Measurements from ENCODE around the gene PPP1R27.
A peak's percentile ranks its signal among the peaks of the same experiment; 100 is the strongest.

The PPP1R27 gene

GRCh38 chr17:81860756-81861568 lies 26.1 kb upstream of the PPP1R27 start:
- TF ChIP-seq CTCF (IDR thresholded peaks at IDR 0.05; ENCODE audit: low read depth, low read length) (no peak), EZH2phosphoT487 (IDR thresholded peaks at IDR 0.05; ENCODE audit: low read depth) (no peak)
- Histone ChIP-seq H3K36me3 (replicated peaks; ENCODE audit: low read depth, low read length) (peaks cover 42% of the 10 kb centered on the region), H3K9ac (ENCODE audit: low read length) (peak overlapping the region; percentile 82), H3K4me3 (ENCODE audit: low read length) (peak overlapping the region; percentile 91), H4K20me1 (ENCODE audit: insufficient read depth, low read length) (peaks cover 23% of the 10 kb centered on the region), H3K4me1 (ENCODE audit: low read length) (peaks cover 23% of the 10 kb centered on the region), H3K27ac (ENCODE audit: low read length) (peak overlapping the region; percentile 61), H3K79me2 (ENCODE audit: low read length) (peaks cover 78% of the 10 kb centered on the region), H3K4me2 (ENCODE audit: low read length) (peak overlapping the region; percentile 76), H3K27me3 (ENCODE audit: low read depth, low read length) (no peaks in the 10 kb centered on the region), H3K9me3 (ENCODE audit: insufficient read depth, low read length) (no peaks in the 10 kb centered on the region), H2AFZ (ENCODE audit: low read depth, low read length) (no peak overlapping the region)

- Histone ChIP-seq H3K36me3 (replicated peaks; ENCODE audit: low read depth, low read length) (peaks cover 42% of the 10 kb centered on the region), H3K27ac (ENCODE audit: low read length) (peak within 1 kb of the TSS; percentile 76), H3K9me3 (ENCODE audit: insufficient read depth, low read length) (no peaks in the 10 kb centered on the region), H3K9ac (ENCODE audit: low read length) (peak within 1 kb of the TSS; percentile 90), H3K4me3 (ENCODE audit: low read length) (peak within 1 kb of the TSS; percentile 98), H3K27me3 (ENCODE audit: low read depth, low read length) (no peaks in the 10 kb centered on the region), H3K79me2 (ENCODE audit: low read length) (peaks cover 86% of the 10 kb centered on the region), H3K4me1 (ENCODE audit: low read length) (peaks cover 23% of the 10 kb centered on the region), H3K4me2 (ENCODE audit: low read length) (peak within 1 kb of the TSS; percentile 89), H2AFZ (ENCODE audit: low read depth, low read length) (no peak within 1 kb of the TSS), H4K20me1 (ENCODE audit: insufficient read depth, low read length) (peaks cover 29% of the 10 kb centered on the region)
- TF ChIP-seq EZH2phosphoT487 (IDR thresholded peaks at IDR 0.05; ENCODE audit: low read depth): no peak
- TF ChIP-seq CTCF (IDR thresholded peaks at IDR 0.05; ENCODE audit: low read depth, low read length): no peak
Measured at GRCh38 chr17:81859906-81860755, 25.3 kb upstream of the PPP1R27 start, which contains the start of gene P4HB. TSS of gene P4HB (minus strand) at chr17:81860535. CDS start at chr17:81860471, 64 bp downstream.

- Histone ChIP-seq H2AFZ (ENCODE audit: low read depth, low read length) (no peak overlapping the region), H3K9me3 (ENCODE audit: insufficient read depth, low read length) (no peaks in the 10 kb centered on the region), H3K9ac (ENCODE audit: low read length) (peak overlapping the region; percentile 90), H3K4me1 (ENCODE audit: low read length) (peaks cover 23% of the 10 kb centered on the region), H3K4me3 (ENCODE audit: low read length) (peak overlapping the region; percentile 98), H3K27me3 (ENCODE audit: low read depth, low read length) (no peaks in the 10 kb centered on the region), H3K27ac (ENCODE audit: low read length) (peak overlapping the region; percentile 76), H3K36me3 (replicated peaks; ENCODE audit: low read depth, low read length) (peaks cover 48% of the 10 kb centered on the region), H4K20me1 (ENCODE audit: insufficient read depth, low read length) (peaks cover 33% of the 10 kb centered on the region), H3K4me2 (ENCODE audit: low read length) (peak overlapping the region; percentile 89), H3K79me2 (ENCODE audit: low read length) (peaks cover 90% of the 10 kb centered on the region)
- TF ChIP-seq EZH2phosphoT487 (IDR thresholded peaks at IDR 0.05; ENCODE audit: low read depth): no peak
- TF ChIP-seq CTCF (IDR thresholded peaks at IDR 0.05; ENCODE audit: low read depth, low read length): no peak
Measured at GRCh38 chr17:81858967-81859905, 24.4 kb upstream of the PPP1R27 start.
